Measurements from ENCODE around the gene SF3B2. TPM values are rescaled to one million over a fixed set of nuclear protein-coding genes. Genes with fewer than 3 reads are reported as not detected.

The SF3B2 gene
- total RNA-seq, 1 experiment from 2014 or later: 300 TPM

DNA sequence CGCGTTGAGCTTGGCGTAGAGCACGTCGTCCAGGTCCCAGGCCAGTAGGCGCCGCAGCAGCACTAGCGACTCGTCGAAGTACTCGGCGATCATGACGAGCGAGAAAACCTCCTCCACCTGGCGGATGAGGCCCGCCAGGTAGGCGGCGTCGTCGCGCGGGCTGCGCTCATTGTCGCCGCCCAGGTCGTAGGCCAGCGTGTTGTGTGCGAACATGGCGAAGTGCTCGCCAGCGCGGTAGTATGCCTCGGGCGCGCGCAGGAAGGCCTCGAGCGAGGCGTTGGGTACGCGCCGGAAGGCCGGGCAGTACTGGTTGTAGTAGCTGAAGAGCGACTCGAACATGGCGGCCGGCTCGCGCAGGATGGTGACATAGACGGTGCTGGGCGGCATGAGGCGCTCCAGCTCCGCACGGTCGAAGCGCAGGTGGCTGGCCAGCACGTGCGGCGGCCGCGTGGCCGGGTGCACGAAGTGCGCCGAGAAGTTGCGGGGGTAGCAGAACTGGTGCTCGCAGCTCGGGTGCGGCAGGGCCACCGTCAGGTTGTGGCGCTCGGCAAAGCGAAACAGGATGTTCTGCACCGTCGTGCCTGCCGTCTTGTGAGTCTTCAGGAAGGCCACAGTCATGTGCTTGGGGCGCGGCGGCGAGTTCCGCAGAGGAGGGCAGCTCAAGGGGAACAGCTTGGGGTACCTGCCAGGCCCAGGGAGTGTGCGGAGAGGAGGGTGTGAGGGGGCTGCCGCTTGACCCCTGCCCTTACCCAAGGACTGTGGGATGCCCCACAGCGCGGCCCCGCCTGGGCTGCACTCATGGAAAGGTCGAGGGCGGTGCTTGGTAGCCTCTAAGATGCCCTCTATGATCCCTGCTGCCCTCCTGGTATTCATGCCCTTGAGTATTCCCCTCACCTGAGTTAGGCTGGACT, 8.9 kb upstream of the SF3B2 start:
- Histone ChIP-seq H3K9me3 (ENCODE audit: control insufficient read depth in 1 of 2, insufficient read depth in 1 of 2, low read depth in 1 of 2, low read length in 2 of 2) (no peaks in the 10 kb centered on the region), H3K9me2 (ENCODE audit: insufficient read depth) (no peaks in the 10 kb centered on the region), H3K9ac (ENCODE audit: low read length) (no peak overlapping the region), H3K79me2 (ENCODE audit: insufficient read depth, low read length) (no peaks in the 10 kb centered on the region), H3K4me3 (replicated peaks in 1 of 2; ENCODE audit: low read depth in 1 of 2, low read length in 2 of 2) (no peak overlapping the region), H3K27me3 (ENCODE audit: insufficient read depth, low read length) (no peaks in the 10 kb centered on the region), H3K36me3 (ENCODE audit: control insufficient read depth in 1 of 2, insufficient read depth in 2 of 2, low read length in 2 of 2) (no peaks in the 10 kb centered on the region), H3K4me1 (ENCODE audit: control insufficient read depth in 1 of 2, insufficient read depth in 2 of 2, low read length in 2 of 2) (peaks cover 6 to 9% of the 10 kb centered on the region in 2 experiments; a peak in 3 of 4 replicates), H2AFZ (ENCODE audit: low read depth, low read length, poor library complexity, severe bottlenecking) (no peak overlapping the region), H4K20me1 (ENCODE audit: insufficient read depth) (no peaks in the 10 kb centered on the region), H3K4me2 (ENCODE audit: low read length) (no peak overlapping the region), H3K27ac (ENCODE audit: low read depth, low read length) (no peak overlapping the region)
- ATAC-seq (no peak), DNase-seq (ENCODE audit: low read depth, low spot score) (no peak)
- POLR2A ChIA-PET: no interaction called here
- no TSS peak for BruUV-seq (replicated peaks)
- CTCF ChIA-PET: interaction anchor here (1.9 to 2.2 kb wide), 2 partner anchors 21 to 25 kb away, joined by 6 to 14 read pairs; no protein-coding TSS in a partner anchor
- intact Hi-C loops (cut with micrococcal nuclease): no loop called here
- TF ChIP-seq EZH2 (IDR thresholded peaks at IDR 0.05): no peak
- no peak for TF ChIP-seq ELF1 (IDR thresholded peaks at IDR 0.05; ENCODE audit: borderline replicate concordance, low read depth)
- TF ChIP-seq ZBTB33 (IDR thresholded peaks at IDR 0.05; ENCODE audit: extremely low read depth, insufficient replicate concordance, low read length): no peak
- no peak for TF ChIP-seq SP1 (IDR thresholded peaks at IDR 0.05; ENCODE audit: low read depth)
- no peak for TF ChIP-seq POLR2AphosphoS5 (IDR thresholded peaks at IDR 0.05; ENCODE audit: low read depth, low read length)
- no peak for TF ChIP-seq SIN3A (IDR thresholded peaks at IDR 0.05; ENCODE audit: low read depth)
- no peak for TF ChIP-seq EZH2phosphoT487 (IDR thresholded peaks at IDR 0.05; ENCODE audit: borderline replicate concordance)
- no peak for TF ChIP-seq FOSL1 (IDR thresholded peaks at IDR 0.05; ENCODE audit: low read depth)
- TF ChIP-seq SRF (IDR thresholded peaks at IDR 0.05; ENCODE audit: low read depth): no peak
- TF ChIP-seq CTCF (IDR thresholded peaks at IDR 0.05 in 2 of 3, conservative IDR thresholded peaks at IDR 0.05 in 1 of 3; ENCODE audit: borderline replicate concordance in 1 of 3, insufficient read depth in 1 of 3, low read depth in 2 of 3, low read length in 2 of 3): no peak
- TF ChIP-seq TCF7L2 (IDR thresholded peaks at IDR 0.05; ENCODE audit: borderline replicate concordance, extremely low read depth, insufficient read depth, insufficient read length): no peak
- no peak for TF ChIP-seq POLR2A (IDR thresholded peaks at IDR 0.05; ENCODE audit: borderline replicate concordance, extremely low read depth, insufficient read depth, insufficient read length)
- no peak for TF ChIP-seq CBX3 (IDR thresholded peaks at IDR 0.05; ENCODE audit: low read depth)
- RAD21 ChIA-PET (ENCODE audit: low non-redundant PET in 1 of 2, low total read pairs in 2 of 2, uncharacterized antibody in 2 of 2, unreplicated experiment in 2 of 2): no interaction called here
